Measurements from ENCODE around the gene RMND5B.

DNA sequence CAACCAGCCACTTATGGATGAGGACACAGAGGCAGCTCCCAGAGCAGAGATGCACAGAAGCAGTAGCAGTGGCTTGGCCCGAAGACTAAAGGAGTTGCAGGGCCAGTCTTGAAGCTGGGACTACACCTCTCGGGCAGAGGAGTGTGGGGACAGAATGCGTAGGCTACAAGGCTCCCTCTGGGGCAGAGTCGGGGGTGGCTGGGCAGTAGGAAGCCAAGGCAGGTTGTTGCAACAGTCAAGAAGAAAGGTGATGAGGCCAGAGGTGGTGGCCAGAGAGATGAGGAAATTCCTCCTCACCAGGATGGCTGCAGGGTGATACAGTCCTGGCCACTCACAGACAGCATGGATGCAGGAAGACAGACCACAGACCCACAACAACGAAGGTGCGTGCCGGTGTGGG, 22.4 kb upstream of the RMND5B start:
- TF ChIP-seq TAF1 (IDR thresholded peaks at IDR 0.05; ENCODE audit: borderline replicate concordance, insufficient read depth, low read length), result no peak
- TF ChIP-seq SIN3A (IDR thresholded peaks at IDR 0.05; ENCODE audit: borderline replicate concordance, insufficient read depth, low read length), result no peak
- TF ChIP-seq, protein P1, sequence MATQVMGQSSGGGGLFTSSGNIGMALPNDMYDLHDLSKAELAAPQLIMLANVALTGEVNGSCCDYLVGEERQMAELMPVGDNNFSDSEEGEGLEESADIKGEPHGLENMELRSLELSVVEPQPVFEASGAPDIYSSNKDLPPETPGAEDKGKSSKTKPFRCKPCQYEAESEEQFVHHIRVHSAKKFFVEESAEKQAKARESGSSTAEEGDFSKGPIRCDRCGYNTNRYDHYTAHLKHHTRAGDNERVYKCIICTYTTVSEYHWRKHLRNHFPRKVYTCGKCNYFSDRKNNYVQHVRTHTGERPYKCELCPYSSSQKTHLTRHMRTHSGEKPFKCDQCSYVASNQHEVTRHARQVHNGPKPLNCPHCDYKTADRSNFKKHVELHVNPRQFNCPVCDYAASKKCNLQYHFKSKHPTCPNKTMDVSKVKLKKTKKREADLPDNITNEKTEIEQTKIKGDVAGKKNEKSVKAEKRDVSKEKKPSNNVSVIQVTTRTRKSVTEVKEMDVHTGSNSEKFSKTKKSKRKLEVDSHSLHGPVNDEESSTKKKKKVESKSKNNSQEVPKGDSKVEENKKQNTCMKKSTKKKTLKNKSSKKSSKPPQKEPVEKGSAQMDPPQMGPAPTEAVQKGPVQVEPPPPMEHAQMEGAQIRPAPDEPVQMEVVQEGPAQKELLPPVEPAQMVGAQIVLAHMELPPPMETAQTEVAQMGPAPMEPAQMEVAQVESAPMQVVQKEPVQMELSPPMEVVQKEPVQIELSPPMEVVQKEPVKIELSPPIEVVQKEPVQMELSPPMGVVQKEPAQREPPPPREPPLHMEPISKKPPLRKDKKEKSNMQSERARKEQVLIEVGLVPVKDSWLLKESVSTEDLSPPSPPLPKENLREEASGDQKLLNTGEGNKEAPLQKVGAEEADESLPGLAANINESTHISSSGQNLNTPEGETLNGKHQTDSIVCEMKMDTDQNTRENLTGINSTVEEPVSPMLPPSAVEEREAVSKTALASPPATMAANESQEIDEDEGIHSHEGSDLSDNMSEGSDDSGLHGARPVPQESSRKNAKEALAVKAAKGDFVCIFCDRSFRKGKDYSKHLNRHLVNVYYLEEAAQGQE (IDR thresholded peaks at IDR 0.05; ENCODE audit: insufficient read depth in 1 of 2, low read depth in 2 of 2, low read length in 2 of 2), result no peak
- TF ChIP-seq POLR2AphosphoS5 (IDR thresholded peaks at IDR 0.05; ENCODE audit: low read depth, low read length), result no peak
